ENCODE measurements around the gene BICD1. TPM values are rescaled to one million over a fixed set of nuclear protein-coding genes. Genes with fewer than 3 reads are reported as not detected.

The BICD1 gene
- total and polyA plus RNA-seq, 2 of the 13 experiments (the other 11 are each of a cell fraction or from before 2014, with no cell fraction given) = 4.5 to 5.2 TPM

GRCh38 chr12:32159925-32160324 lies 53.3 kb downstream of the BICD1 start:
- no peak overlapping the region for H2AFZ ChIP-seq (ENCODE audit: low read length)
- H4K20me1 ChIP-seq (ENCODE audit: insufficient read depth, low read length) = no peaks in the 10 kb centered on the region
- no peak for DNase-seq (ENCODE audit: low spot score)
- ChIA-PET POLR2A (no interaction called here), CTCF (ENCODE audit: low intra/inter-chr PET ratio, low total read pairs) (no interaction called here)
- no peaks in the 10 kb centered on the region for H3K27me3 ChIP-seq (ENCODE audit: control insufficient read depth in 1 of 2, insufficient read depth in 2 of 2, low read length in 2 of 2)
- intact Hi-C loops (cut with micrococcal nuclease; ENCODE audit: unreplicated experiment) = no loop called here
- no peak overlapping the region for H3K4me2 ChIP-seq (ENCODE audit: low read depth, low read length)
- H3K79me2 ChIP-seq (ENCODE audit: insufficient read depth, low read length) = no peaks in the 10 kb centered on the region
- no peak overlapping the region for H3K9ac ChIP-seq (ENCODE audit: insufficient read depth, low read depth, low read length)
- H3K36me3 ChIP-seq (replicated peaks in 1 of 2; ENCODE audit: control insufficient read depth in 1 of 2, insufficient read depth in 2 of 2, low read length in 2 of 2) = no peaks in the 10 kb centered on the region
- in situ Hi-C loops (cut with HindIII; ENCODE audit: extremely low pct_ligation_motif_present, low pct_unique_long_range_greater_than_20kb) = no loop called here
- ATAC-seq = no peak
- FAIRE-seq = no peak
- BruUV-seq (replicated peaks) = no TSS peak
- no peaks in the 10 kb centered on the region for H3K9me3 ChIP-seq (ENCODE audit: low read length)
- H3K27ac ChIP-seq (ENCODE audit: extremely low read length, insufficient read depth, low read length) = no peak overlapping the region
- H3K4me3 ChIP-seq (replicated peaks in 1 of 3; ENCODE audit: insufficient read depth in 1 of 3, low read depth in 2 of 3, low read length in 3 of 3) = no peak overlapping the region
- TF ChIP-seq ELF4 (CRISPR knock-in tag; IDR thresholded peaks at IDR 0.05; ENCODE audit: borderline replicate concordance) (no peak), TEAD2 (CRISPR knock-in tag; IDR thresholded peaks at IDR 0.05) (no peak), RERE (CRISPR knock-in tag; IDR thresholded peaks at IDR 0.05; ENCODE audit: low read depth) (no peak), ZBTB14 (CRISPR knock-in tag; IDR thresholded peaks at IDR 0.05) (no peak), CCAR2 (optimal IDR thresholded peaks at IDR 0.05; ENCODE audit: low read depth, low read length) (no peak), ZNF362 (CRISPR knock-in tag; IDR thresholded peaks at IDR 0.05; ENCODE audit: borderline replicate concordance) (no peak), ZSCAN25 (CRISPR knock-in tag; IDR thresholded peaks at IDR 0.05) (no peak), IKZF5 (CRISPR knock-in tag; IDR thresholded peaks at IDR 0.05) (no peak), ZNF317 (CRISPR knock-in tag; IDR thresholded peaks at IDR 0.05) (no peak)
- 93% methylated on average over 3 of the region's 3 CpGs for WGBS (ENCODE audit: low lambda C conversion rate)
- no peaks in the 10 kb centered on the region for H3K4me1 ChIP-seq (ENCODE audit: insufficient read depth, low read length)

Data from HepG2 (cell line).